GM12878 (cell line): Measurements from ENCODE around the gene CCR8. TPM values are rescaled to one million over a fixed set of nuclear protein-coding genes. Genes with fewer than 3 reads are reported as not detected.
A peak's percentile ranks its signal among the peaks of the same experiment; 100 is the strongest.

Source experiments
- ATAC-seq: fragments of 200-7000 bp; cut with Tn5 transposase; 3 replicates; pipeline ENCODE4 v1.9.1; 2020; ENCODE audit warnings: mild to moderate bottlenecking, moderate library complexity
- BruUV-seq: library from RNA; stranded (reverse); fragments of 400-500 nt; replicated peaks from 2 replicates; lab custom pipeline; 2021; lab: Mats Ljungman, UMichigan
- CTCF ChIA-PET: fragments of 300-600 bp; sonication (Branson Sonifier 250); formaldehyde crosslinking; extraction: SDS; loops from one replicate; lab custom pipeline; 2021; ENCODE audit warnings: inconsistent platforms; lab: Yijun Ruan, JAX
- POLR2A ChIA-PET: fragments of 350-600 bp; formaldehyde crosslinking; extraction: SDS; loops from one replicate; lab custom pipeline; 2021; ENCODE audit warnings: inconsistent platforms; lab: Charles Lee
- RAD21 ChIA-PET: fragments of 300-600 bp; sonication (Branson Sonifier 250); formaldehyde crosslinking; loops from one replicate; lab custom pipeline; 2023; ENCODE audit warnings: antibody characterized with exemption; ENCODE audit not compliant: unreplicated experiment; lab: Charles Lee
- SMC1A ChIA-PET: fragments of 300-600 bp; sonication (Branson Sonifier 250); formaldehyde crosslinking; loops from one replicate; lab custom pipeline; 2023; ENCODE audit not compliant: unreplicated experiment, uncharacterized antibody; lab: Charles Lee
- DNase-seq: peaks from one replicate; pipeline ENCODE4 v3.0.0-alpha.2; 2011; ENCODE audit warnings: low read depth, low spot score
- FAIRE-seq: peaks from 3 replicates; lab custom pipeline; 2011; peaks lifted over from hg19 to GRCh38; lab: Jason Lieb, UNC
- H2AFZ ChIP-seq: 2 replicates; pipeline ENCODE4 v1.6.0; 2011; ENCODE audit warnings: low read depth, low read length, control low read depth; ENCODE audit not compliant: control insufficient read depth
- H3K27ac ChIP-seq: 2 replicates; pipeline ENCODE4 v1.5.1; 2011; ENCODE audit warnings: control low read depth; ENCODE audit not compliant: control insufficient read depth, insufficient read depth
- H3K27me3 ChIP-seq, 2 experiments: replicated peaks in 1 of 2; 2 replicates each; pipeline versions ENCODE4 v1.6.0 to v1.6.1; 2011; ENCODE audit warnings: low read length in 1 of 2; ENCODE audit not compliant: control insufficient read depth in 2 of 2, insufficient read depth in 2 of 2
- H3K36me3 ChIP-seq, 2 experiments: 2 replicates each; pipeline ENCODE4 v1.5.1; 2011; ENCODE audit warnings: low read length in 1 of 2; ENCODE audit not compliant: control insufficient read depth in 2 of 2, insufficient read depth in 2 of 2
- H3K4me1 ChIP-seq: 2 replicates; pipeline ENCODE4 v1.6.1; 2011; ENCODE audit warnings: mild to moderate bottlenecking, low read length, moderate library complexity, mixed read lengths; ENCODE audit not compliant: control insufficient read depth, insufficient read depth
- H3K4me2 ChIP-seq: 2 replicates; pipeline ENCODE4 v1.6.0; 2011; ENCODE audit warnings: control low read depth; ENCODE audit not compliant: control insufficient read depth, insufficient read depth
- H3K4me3 ChIP-seq: fragments of 200-600 bp; sonication (generic); 2 replicates; pipeline ENCODE4 v1.5.1; 2016
- H3K79me2 ChIP-seq: 2 replicates; pipeline ENCODE4 v1.6.0; 2011; ENCODE audit warnings: low read length; ENCODE audit not compliant: control insufficient read depth, insufficient read depth
- H3K9ac ChIP-seq: 2 replicates; pipeline ENCODE4 v1.8.0; 2011; ENCODE audit warnings: low read length, control low read depth, mixed read lengths; ENCODE audit not compliant: control insufficient read depth, insufficient read depth
- H3K9me3 ChIP-seq: replicated peaks from 3 replicates; pipeline ENCODE4 v1.5.1; 2011; ENCODE audit warnings: mild to moderate bottlenecking, low read length; ENCODE audit not compliant: control insufficient read depth, insufficient read depth
- H4K20me1 ChIP-seq: 2 replicates; pipeline ENCODE4 v1.6.0; 2011; ENCODE audit not compliant: control insufficient read depth, insufficient read depth
- BHLHE40 ChIP-seq, 2 experiments: fragments of 450-650 bp in 1 of 2; IDR thresholded peaks; 2 replicates each; pipeline ENCODE4 v1.6.1; 2011 to 2017; ENCODE audit warnings: low read depth in 2 of 2, borderline replicate concordance in 1 of 2, improper control_type of control experiment in 1 of 2, low read length in 1 of 2, mild to moderate bottlenecking in 1 of 2
- CEBPB ChIP-seq, 2 experiments: fragments of 150-350 bp in 1 of 2; IDR thresholded peaks; 2 replicates each; pipeline ENCODE4 v1.6.1; 2012 to 2014; ENCODE audit warnings: low read depth in 2 of 2, low read length in 2 of 2, borderline replicate concordance in 1 of 2, inconsistent platforms in 1 of 2
- DPF2 ChIP-seq: fragments of 450-650 bp; IDR thresholded peaks from 2 replicates; pipeline ENCODE4 v1.6.1; 2017; ENCODE audit warnings: mild to moderate bottlenecking
- EED ChIP-seq: sonication (generic); IDR thresholded peaks from 2 replicates; pipeline ENCODE4 v1.6.1; 2016; ENCODE audit warnings: antibody characterized with exemption, low read depth
- ESRRA ChIP-seq: IDR thresholded peaks from 2 replicates; pipeline ENCODE4 v1.6.1; 2012; ENCODE audit warnings: mild to moderate bottlenecking, low read length, improper control_type of control experiment
- HCFC1 ChIP-seq: fragments of 150-350 bp; IDR thresholded peaks from 2 replicates; pipeline ENCODE4 v1.6.1; 2014; ENCODE audit warnings: low read length
- HDAC6 ChIP-seq: fragments of 200-600 bp; sonication (generic); IDR thresholded peaks from one replicate; pipeline ENCODE4 v1.8.0; 2017; ENCODE audit warnings: antibody characterized with exemption; ENCODE audit not compliant: unreplicated experiment
- MXI1 ChIP-seq: fragments of 150-350 bp; IDR thresholded peaks from 2 replicates; pipeline ENCODE4 v1.6.1; 2011; ENCODE audit warnings: low read depth, mild to moderate bottlenecking, inconsistent platforms, low read length, improper control_type of control experiment
- NFYB ChIP-seq: IDR thresholded peaks from 2 replicates; pipeline ENCODE4 v1.6.1; 2011; ENCODE audit warnings: low read depth, mild to moderate bottlenecking, low read length, improper control_type of control experiment, moderate library complexity; ENCODE audit not compliant: insufficient read depth
- POLR2A ChIP-seq: IDR thresholded peaks from 2 replicates; pipeline ENCODE4 v1.6.1; 2011; ENCODE audit warnings: low read depth, mild to moderate bottlenecking, low read length
- RUNX3 ChIP-seq: IDR thresholded peaks from 2 replicates; pipeline ENCODE4 v1.6.1; 2012; ENCODE audit warnings: low read length, inconsistent platforms
- SPI1 ChIP-seq: IDR thresholded peaks from 2 replicates; pipeline ENCODE4 v1.6.1; 2011; ENCODE audit warnings: low read depth, mild to moderate bottlenecking, low read length, moderate library complexity, borderline replicate concordance; ENCODE audit not compliant: insufficient read depth
- SREBF2 ChIP-seq: IDR thresholded peaks from 2 replicates; pipeline ENCODE4 v1.6.1; 2012; ENCODE audit warnings: mild to moderate bottlenecking, low read length
- TCF12 ChIP-seq: IDR thresholded peaks from 2 replicates; pipeline ENCODE4 v1.6.1; 2011; ENCODE audit warnings: low read depth, mild to moderate bottlenecking, low read length
- ZNF217 ChIP-seq: fragments of 450-650 bp; IDR thresholded peaks from 2 replicates; pipeline ENCODE4 v1.6.1; 2017; ENCODE audit warnings: antibody characterized with exemption, mild to moderate bottlenecking
- ZNF687 ChIP-seq: fragments of 450-650 bp; IDR thresholded peaks from 2 replicates; pipeline ENCODE4 v1.6.1; 2017; ENCODE audit warnings: mild to moderate bottlenecking, moderate library complexity
- ZZZ3 ChIP-seq: IDR thresholded peaks from 2 replicates; pipeline ENCODE4 v1.6.1; 2011; ENCODE audit warnings: low read depth; ENCODE audit not compliant: control insufficient read depth, insufficient read length
- WGBS: methylation state at CpG from one replicate; pipeline ENCODE4 v1.1.6; 2016; ENCODE audit warnings: low lambda C conversion rate; ENCODE audit not compliant: insufficient replicate concordance, insufficient coverage; ENCODE audit errors: missing lambda C conversion rate; 5-methylcytosine and 5-hydroxymethylcytosine counted together
- in situ Hi-C: fragments of 300-500 bp; cut with MboI; formaldehyde crosslinking; loops from 9 replicates; pipeline ENCODE4 v1.14.3; 2018; ENCODE audit warnings: mixed read lengths
- intact Hi-C: fragments of 100-400 bp; cut with micrococcal nuclease; formaldehyde crosslinking; loops from one replicate; pipeline ENCODE4 v1.14.2; 2022; ENCODE audit not compliant: unreplicated experiment
- polyA plus RNA-seq, 11 experiments: library from polyadenylated mRNA; depleted of rRNA in 4 of 11; unstranded in 6 of 11; stranded (reverse) in 5 of 11; fragments of >200 nt; fragmentation: Nextera tagmentation in 4 of 11; fragmentation: Illumina TruSeq in 1 of 11; extraction: Ambion mirVana in 4 of 11; extraction: Trizol in 1 of 11; gene quantifications; 1 replicate in 1 of 11; 2 replicates in 10 of 11; pipeline versions ENCODE4 v1.2.1 to v1.2.3, GENCODE V29; 2011 to 2016; ENCODE audit warnings: inconsistent platforms in 2 of 11, missing spikeins in 2 of 11, low read depth in 1 of 11
- total RNA-seq, 4 experiments: library from RNA; depleted of rRNA in 3 of 4; stranded (reverse); fragments of >200 nt in 3 of 4; fragmentation: Illumina TruSeq in 1 of 4; extraction: Trizol in 1 of 4; gene quantifications; 2 replicates each; pipeline versions ENCODE4 v1.2.1 to v1.2.3, GENCODE V29; 2013 to 2021
- TF ChIP-seq, protein P1 (sequence below): fragments of 450-650 bp; conservative IDR thresholded peaks from 2 replicates; pipeline ENCODE4 v1.6.1; 2017; ENCODE audit warnings: mild to moderate bottlenecking, moderate library complexity

Gene CCR8
- total and polyA plus RNA-seq, 10 of the 15 experiments (the other 5 are each of a cell fraction or from before 2014, with no cell fraction given), result 5.2 to 28.8 (median 15.6) TPM

DNA sequence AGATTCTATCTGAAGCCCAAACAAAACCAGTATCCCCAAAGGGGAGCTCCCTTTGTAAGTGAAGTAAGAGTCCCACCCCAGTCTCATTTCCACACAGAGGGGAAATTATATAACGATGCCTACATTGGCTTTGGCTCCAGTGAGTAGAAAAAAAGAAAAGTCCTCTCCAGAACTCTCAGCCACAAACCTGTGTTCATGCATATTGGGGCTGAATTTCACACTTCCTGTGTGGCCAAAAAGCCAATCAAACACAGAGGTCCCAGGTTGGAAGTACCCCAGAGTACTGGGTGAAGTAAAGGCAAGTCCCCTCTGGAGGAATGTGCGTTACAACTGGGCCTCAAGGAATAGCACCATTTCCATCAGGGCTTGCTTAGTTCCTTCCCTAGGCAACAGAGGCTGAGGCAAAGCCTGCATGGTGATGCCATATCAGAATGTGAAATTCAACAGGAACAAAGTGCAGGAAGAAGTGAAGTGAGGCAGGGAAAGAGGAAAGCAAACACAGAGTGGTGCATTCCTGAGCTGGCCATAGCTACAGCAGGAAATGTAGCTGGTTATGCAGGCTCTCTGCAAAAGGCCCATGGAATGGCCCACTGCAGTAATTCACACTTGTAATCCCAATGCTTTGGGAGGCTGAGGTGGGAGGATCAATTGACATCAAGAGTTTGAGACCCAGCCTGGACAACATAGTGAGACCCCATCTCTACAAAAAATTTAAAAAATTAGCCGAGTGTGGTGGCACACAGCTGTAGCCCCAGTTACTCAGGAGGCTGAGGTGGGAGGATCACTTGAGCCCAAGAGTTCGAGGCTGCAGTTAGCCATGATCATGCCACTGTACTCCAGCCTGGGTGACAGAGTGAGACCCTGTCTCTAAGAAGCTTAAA lies 33.1 kb upstream of the CCR8 start:
- intact Hi-C loops (no loop called here), in situ Hi-C loops (loop anchor here (5.0 kb wide), 1 partner anchor 86 kb away; the partner anchor contains the start of gene SLC25A38)
- RAD21 ChIA-PET, result interaction anchor here (0.9 to 11.4 kb wide), 15 partner anchors 10 to 199 kb away, joined by 3 to 232 read pairs (median 4); partner anchors contain the start of gene CCR8
- Histone ChIP-seq H3K9me3 (peaks cover 13% of the 10 kb centered on the region), H3K27ac (peak overlapping the region; percentile 87), H3K4me1 (peaks cover 28% of the 10 kb centered on the region), H3K36me3 (no peaks in the 10 kb centered on the region), H4K20me1 (no peaks in the 10 kb centered on the region), H3K79me2 (no peaks in the 10 kb centered on the region), H3K4me3 (no peak overlapping the region), H3K9ac (peak overlapping the region; percentile 13), H2AFZ (peak overlapping the region; percentile 45; the same call in 1 of the 2 replicates), H3K4me2 (peak overlapping the region; percentile 23), H3K27me3 (no peaks in the 10 kb centered on the region)
- BruUV-seq, result no TSS peak
- no peak for DNase-seq
- WGBS, result 71% methylated on average over 4 of the region's 4 CpGs
- SMC1A ChIA-PET, result interaction anchor here (0.6 to 20.6 kb wide), 18 partner anchors 8 to 169 kb away, joined by 3 to 648 read pairs (median 6); partner anchors contain the start of genes CX3CR1, RPSA and XIRP1
- CTCF ChIA-PET, result interaction anchor here (0.6 to 15.1 kb wide), 17 partner anchors 8 to 195 kb away, joined by 3 to 756 read pairs (median 5); partner anchors contain the start of genes CX3CR1 and XIRP1
- POLR2A ChIA-PET, result interaction anchor here (0.5 to 2.6 kb wide), 8 partner anchors 8 to 92 kb away, joined by 3 to 11 read pairs (median 4); no protein-coding TSS in a partner anchor
- ATAC-seq, result peak; percentile 23
- FAIRE-seq, result no peak
- TF ChIP-seq DPF2 (0 out of 2 replicates have a peak, but pooled peaks have one; percentile 16), POLR2A (no peak), TCF12 (no peak), SPI1 (no peak), ESRRA (no peak), CEBPB (IDR thresholded peaks at IDR 0.05; ENCODE audit: borderline replicate concordance in 1 of 2, low read depth in 2 of 2, low read length in 2 of 2) (no peak), HDAC6 (no peak), ZNF687 (peak; percentile 49; the same call in 1 of the 2 replicates), EED (peak; percentile 66), ZNF217 (no peak), SREBF2 (no peak), HCFC1 (no peak), ZZZ3 (no peak), BHLHE40 (IDR thresholded peaks at IDR 0.05; ENCODE audit: borderline replicate concordance in 1 of 2, low read depth in 2 of 2, low read length in 1 of 2) (no peak), RUNX3 (peak; percentile 54; the same call in 1 of the 2 replicates), MXI1 (no peak), NFYB (no peak)
- TF ChIP-seq, protein P1, sequence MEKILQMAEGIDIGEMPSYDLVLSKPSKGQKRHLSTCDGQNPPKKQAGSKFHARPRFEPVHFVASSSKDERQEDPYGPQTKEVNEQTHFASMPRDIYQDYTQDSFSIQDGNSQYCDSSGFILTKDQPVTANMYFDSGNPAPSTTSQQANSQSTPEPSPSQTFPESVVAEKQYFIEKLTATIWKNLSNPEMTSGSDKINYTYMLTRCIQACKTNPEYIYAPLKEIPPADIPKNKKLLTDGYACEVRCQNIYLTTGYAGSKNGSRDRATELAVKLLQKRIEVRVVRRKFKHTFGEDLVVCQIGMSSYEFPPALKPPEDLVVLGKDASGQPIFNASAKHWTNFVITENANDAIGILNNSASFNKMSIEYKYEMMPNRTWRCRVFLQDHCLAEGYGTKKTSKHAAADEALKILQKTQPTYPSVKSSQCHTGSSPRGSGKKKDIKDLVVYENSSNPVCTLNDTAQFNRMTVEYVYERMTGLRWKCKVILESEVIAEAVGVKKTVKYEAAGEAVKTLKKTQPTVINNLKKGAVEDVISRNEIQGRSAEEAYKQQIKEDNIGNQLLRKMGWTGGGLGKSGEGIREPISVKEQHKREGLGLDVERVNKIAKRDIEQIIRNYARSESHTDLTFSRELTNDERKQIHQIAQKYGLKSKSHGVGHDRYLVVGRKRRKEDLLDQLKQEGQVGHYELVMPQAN, result no peak
